Natural killer cell (primary cell): ENCODE data around the gene OPRL1. TPM values are rescaled to one million over a fixed set of nuclear protein-coding genes. Genes with fewer than 3 reads are reported as not detected.
A peak's percentile ranks its signal among the peaks of the same experiment; 100 is the strongest.

Experiments used
- ATAC-seq, 3 donors: fragments of 150-1000 bp in 2 of 3; fragments of 200-7000 bp in 1 of 3; cut with Tn5 transposase; 1 replicate in 1 of 3; 2 replicates in 2 of 3; pipeline ENCODE4 v1.10.0; 2021; ENCODE audit warnings: mild to moderate bottlenecking in 2 of 3, moderate library complexity in 2 of 3
- DNase-seq, 2 donors: peaks; one replicate each; pipeline versions ENCODE4 v3.0.0 to v3.0.0-alpha.2; 2013 to 2021; ENCODE audit warnings: mixed read lengths in 1 of 2
- H3K27ac ChIP-seq: one replicate; pipeline ENCODE4 v1.5.1; 2013; ENCODE audit warnings: mild to moderate bottlenecking, low read length
- H3K27me3 ChIP-seq: one replicate; pipeline ENCODE4 v1.6.1; 2013; ENCODE audit warnings: low read length; ENCODE audit not compliant: control insufficient read depth, insufficient read depth
- H3K36me3 ChIP-seq: one replicate; pipeline ENCODE4 v1.6.1; 2013; ENCODE audit warnings: low read length; ENCODE audit not compliant: control insufficient read depth, insufficient read depth
- H3K4me1 ChIP-seq: one replicate; pipeline ENCODE4 v1.6.1; 2013; ENCODE audit warnings: low read length; ENCODE audit not compliant: control insufficient read depth, insufficient read depth
- H3K4me3 ChIP-seq: one replicate; pipeline ENCODE4 v1.5.1; 2013; ENCODE audit warnings: low read length
- H3K9me3 ChIP-seq: one replicate; pipeline ENCODE4 v1.6.1; 2013; ENCODE audit warnings: low read length; ENCODE audit not compliant: control insufficient read depth, insufficient read depth
- H3K27ac Mint-ChIP-seq, 2 donors: one replicate each; pipeline ENCODE4 v1.8.0; 2022; ENCODE audit warnings: mild to moderate bottlenecking in 2 of 2, mixed read lengths in 2 of 2, moderate library complexity in 1 of 2
- H3K27me3 Mint-ChIP-seq, 2 donors: one replicate each; pipeline ENCODE4 v1.8.0; 2022; ENCODE audit warnings: low read depth in 2 of 2, mixed read lengths in 2 of 2
- H3K36me3 Mint-ChIP-seq: one replicate; pipeline ENCODE4 v1.8.0; 2022; ENCODE audit warnings: mixed read lengths
- H3K4me1 Mint-ChIP-seq, 2 donors: one replicate each; pipeline ENCODE4 v1.8.0; 2022; ENCODE audit warnings: mixed read lengths in 2 of 2
- H3K4me3 Mint-ChIP-seq: one replicate; pipeline ENCODE4 v1.8.0; 2022; ENCODE audit warnings: mild to moderate bottlenecking, moderate library complexity, mixed read lengths
- H3K9me3 Mint-ChIP-seq, 2 donors: one replicate each; pipeline ENCODE4 v1.8.0; 2022; ENCODE audit warnings: mixed read lengths in 2 of 2
- CTCF ChIP-seq: fragments of 200-600 bp; IDR thresholded peaks from one replicate; pipeline ENCODE4 v1.8.0; 2022; ENCODE audit warnings: antibody characterized with exemption
- WGBS: methylation state at CpG from one replicate; pipeline ENCODE4 v1.1.7; 2013; ENCODE audit warnings: missing lambda C conversion rate; ENCODE audit not compliant: insufficient coverage; 5-methylcytosine and 5-hydroxymethylcytosine counted together
- intact Hi-C: fragments of 100-400 bp; cut with micrococcal nuclease; formaldehyde crosslinking; loops from one replicate; pipeline ENCODE4 v1.14.2; 2022
- total RNA-seq, 4 donors: library from RNA; stranded (reverse); fragments of 120-200 nt in 1 of 4; gene quantifications; one replicate each; pipeline versions ENCODE4 v1.2.3 to v1.2.4, GENCODE V29; 2013 to 2022

Gene OPRL1
- total RNA-seq, 3 donors from 2014 or later (not counting 1 experiment from before 2014, with no cell fraction given): 1.2 to 2.2 (median 1.4) TPM

- Histone ChIP-seq H3K27ac (no peak overlapping the region), H3K4me3 (no peak overlapping the region), H3K9me3 (no peaks in the 10 kb centered on the region), H3K27me3 (peaks cover 12% of the 10 kb centered on the region), H3K4me1 (peaks cover 17% of the 10 kb centered on the region), H3K36me3 (no peaks in the 10 kb centered on the region)
- H3K27me3 Mint-ChIP-seq: peaks cover 0 to 16% of the 10 kb centered on the region in 2 donors
- peaks cover 9 to 22% of the 10 kb centered on the region in 2 donors for H3K4me1 Mint-ChIP-seq
- intact Hi-C loops: no loop called here
- TF ChIP-seq CTCF: no peak
- no peak overlapping the region for H3K27ac Mint-ChIP-seq
- ATAC-seq: no peak
- WGBS: 54% methylated on average over 7 of the region's 7 CpGs
- H3K4me3 Mint-ChIP-seq: no peak overlapping the region
- H3K36me3 Mint-ChIP-seq: no peaks in the 10 kb centered on the region
- H3K9me3 Mint-ChIP-seq: no peaks in the 10 kb centered on the region
- DNase-seq: no peak
Measured at GRCh38 chr20:64056639-64056888, 23.3 kb upstream of the OPRL1 start.

- peak overlapping the region in 1 of 2 donors; percentile 65 for H3K27ac Mint-ChIP-seq
- ATAC-seq: peak; percentile 62 to 67 (median 66)
- no peak overlapping the region for H3K4me3 ChIP-seq
- TF ChIP-seq CTCF: no peak
- intact Hi-C loops: loop anchor here (1.0 kb wide), 1 partner anchor 18 kb away; no protein-coding TSS in a partner anchor
- H3K9me3 Mint-ChIP-seq: no peaks in the 10 kb centered on the region
- H3K4me1 ChIP-seq: peaks cover 17% of the 10 kb centered on the region
- H3K36me3 Mint-ChIP-seq: no peaks in the 10 kb centered on the region
- peaks cover 9 to 22% of the 10 kb centered on the region in 2 donors for H3K4me1 Mint-ChIP-seq
- peak in 1 of 2 donors; percentile 48 for DNase-seq
- H3K36me3 ChIP-seq: no peaks in the 10 kb centered on the region
- no peaks in the 10 kb centered on the region for H3K9me3 ChIP-seq
- H3K27ac ChIP-seq: no peak overlapping the region
- peak overlapping the region; percentile 58 for H3K4me3 Mint-ChIP-seq
- H3K27me3 Mint-ChIP-seq: peaks cover 0 to 16% of the 10 kb centered on the region in 2 donors
- peaks cover 9% of the 10 kb centered on the region for H3K27me3 ChIP-seq
- 59% methylated on average over 38 of the region's 39 CpGs for WGBS
Measured at GRCh38 chr20:64056889-64057627, 22.8 kb upstream of the OPRL1 start.

GRCh38 chr20:64057628-64058498, 22.0 kb upstream of the OPRL1 start:
- Mint-ChIP-seq H3K4me3 (peak overlapping the region; percentile 58), H3K27me3 (peaks cover 0 to 16% of the 10 kb centered on the region in 2 donors), H3K27ac (peak overlapping the region in 1 of 2 donors; percentile 65), H3K4me1 (peaks cover 9 to 25% of the 10 kb centered on the region in 2 donors), H3K9me3 (no peaks in the 10 kb centered on the region), H3K36me3 (no peaks in the 10 kb centered on the region)
- Histone ChIP-seq H3K4me3 (no peak overlapping the region), H3K9me3 (no peaks in the 10 kb centered on the region), H3K4me1 (peaks cover 25% of the 10 kb centered on the region), H3K27me3 (peaks cover 3% of the 10 kb centered on the region), H3K36me3 (no peaks in the 10 kb centered on the region), H3K27ac (no peak overlapping the region)
- intact Hi-C loops: loop anchor here (1.0 kb wide), 1 partner anchor 19 kb away; no protein-coding TSS in a partner anchor
- DNase-seq (peak; percentile 75 to 87), ATAC-seq (peak; percentile 83 to 88 (median 83))
- TF ChIP-seq CTCF: peak; percentile 83
- WGBS: 39% methylated on average over 33 of the region's 33 CpGs
